Neural cell (in vitro differentiated cells): ENCODE measurements around the gene DCPS. TPM values are rescaled to one million over a fixed set of nuclear protein-coding genes. Genes with fewer than 3 reads are reported as not detected.

Experiments
- H2AFZ ChIP-seq: fragments of 200-600, 300-800 bp; sonication (generic), shearing (Covaris generic); 2 replicates; pipeline ENCODE4 v1.6.0; 2014; ENCODE audit warnings: low read depth, mild to moderate bottlenecking, antibody characterized with exemption, low read length, moderate library complexity
- H3F3A ChIP-seq: fragments of 200-600 bp; shearing (Covaris generic); 2 replicates; pipeline ENCODE4 v1.6.1; 2016; ENCODE audit warnings: mild to moderate bottlenecking, moderate library complexity, mixed read lengths, antibody characterized with exemption, low read length; ENCODE audit not compliant: insufficient read depth, poor library complexity, severe bottlenecking
- H3K27ac ChIP-seq: fragments of 200-600, 300-800 bp; sonication (generic), shearing (Covaris generic); 2 replicates; pipeline ENCODE4 v1.5.1; 2014; ENCODE audit warnings: mild to moderate bottlenecking, low read length, moderate library complexity
- H3K27me3 ChIP-seq: fragments of 300-800, 200-600 bp; sonication (generic), shearing (Covaris generic); 2 replicates; pipeline ENCODE4 v1.6.0; 2014; ENCODE audit warnings: mild to moderate bottlenecking, low read depth, low read length, moderate library complexity; ENCODE audit not compliant: insufficient read depth
- H3K36me3 ChIP-seq: fragments of 300-800, 200-600 bp; sonication (generic), shearing (Covaris generic); 2 replicates; pipeline ENCODE4 v1.5.1; 2014; ENCODE audit warnings: mild to moderate bottlenecking, antibody characterized with exemption, low read length, moderate library complexity; ENCODE audit not compliant: insufficient read depth
- H3K4me2 ChIP-seq: fragments of 300-800, 200-600 bp; sonication (generic), shearing (Covaris generic); 2 replicates; pipeline ENCODE4 v1.6.0; 2014; ENCODE audit warnings: mild to moderate bottlenecking, low read length
- H3K4me3 ChIP-seq: fragments of 300-800, 200-600 bp; sonication (generic), shearing (Covaris generic); 2 replicates; pipeline ENCODE4 v1.5.1; 2014; ENCODE audit warnings: mild to moderate bottlenecking, low read length, moderate library complexity
- H3K79me2 ChIP-seq: fragments of 200-600 bp; shearing (Covaris generic); replicated peaks from 2 replicates; pipeline ENCODE4 v1.6.0; 2014; ENCODE audit warnings: mild to moderate bottlenecking, low read length, moderate library complexity; ENCODE audit not compliant: insufficient read depth
- H3K9ac ChIP-seq: fragments of 300-800, 200-600 bp; sonication (generic), shearing (Covaris generic); 2 replicates; pipeline ENCODE4 v1.6.1; 2016; ENCODE audit warnings: mild to moderate bottlenecking, low read length, mixed read lengths
- H3K9me2 ChIP-seq: fragments of 200-600 bp; shearing (Covaris generic); 2 replicates; pipeline ENCODE4 v1.6.1; 2016; ENCODE audit warnings: mild to moderate bottlenecking, low read length, mixed read lengths; ENCODE audit not compliant: insufficient read depth
- H3K9me3 ChIP-seq: fragments of 200-600, 300-800 bp; sonication (generic), shearing (Covaris generic); 2 replicates; pipeline ENCODE4 v1.6.1; 2016; ENCODE audit warnings: mild to moderate bottlenecking, mixed run types, low read length, moderate library complexity, mixed read lengths
- H4K20me1 ChIP-seq: fragments of 200-600 bp; shearing (Covaris generic); 2 replicates; pipeline ENCODE4 v1.6.1; 2016; ENCODE audit warnings: mild to moderate bottlenecking, mixed run types; ENCODE audit not compliant: insufficient read depth
- EP300 ChIP-seq: fragments of 450-650 bp; conservative IDR thresholded peaks from 2 replicates; pipeline ENCODE4 v1.6.1; 2014; ENCODE audit warnings: antibody characterized with exemption, mild to moderate bottlenecking, moderate library complexity; ENCODE audit not compliant: poor library complexity, severe bottlenecking
- EZH2 ChIP-seq: fragments of 200-600, 300-800 bp; shearing (Covaris generic), sonication (generic); IDR thresholded peaks from 2 replicates; pipeline ENCODE4 v1.6.1; 2014; ENCODE audit warnings: antibody characterized with exemption, low read length, borderline replicate concordance, mild to moderate bottlenecking; ENCODE audit not compliant: insufficient read depth, poor library complexity, severe bottlenecking
- MXI1 ChIP-seq: fragments of 450-650 bp; conservative IDR thresholded peaks from 2 replicates; pipeline ENCODE4 v1.6.1; 2014; ENCODE audit warnings: antibody characterized with exemption, mild to moderate bottlenecking; ENCODE audit not compliant: poor library complexity, severe bottlenecking
- POLR2AphosphoS5 ChIP-seq: IDR thresholded peaks from 2 replicates; pipeline ENCODE4 v1.6.1; 2012
- RAD21 ChIP-seq: fragments of 450-650 bp; conservative IDR thresholded peaks from 2 replicates; pipeline ENCODE4 v1.6.1; 2014; ENCODE audit warnings: antibody characterized with exemption, mild to moderate bottlenecking, moderate library complexity
- REST ChIP-seq: IDR thresholded peaks from 2 replicates; pipeline ENCODE4 v1.6.1; 2012; ENCODE audit warnings: borderline replicate concordance
- SMC3 ChIP-seq: fragments of 450-650 bp; conservative IDR thresholded peaks from 2 replicates; pipeline ENCODE4 v1.6.1; 2014; ENCODE audit warnings: antibody characterized with exemption, mild to moderate bottlenecking, moderate library complexity; ENCODE audit not compliant: poor library complexity
- TAF1 ChIP-seq: IDR thresholded peaks from 2 replicates; pipeline ENCODE4 v1.6.1; 2012; ENCODE audit warnings: low read depth
- polyA plus RNA-seq: library from polyadenylated mRNA; depleted of rRNA; stranded (reverse); fragments of >200 nt; gene quantifications from 2 replicates; pipeline ENCODE4 v1.2.3, GENCODE V29; 2014
- TF ChIP-seq, protein P1 (sequence below): fragments of 450-650 bp; IDR thresholded peaks from 2 replicates; pipeline ENCODE4 v1.5.1; 2014; ENCODE audit warnings: antibody characterized with exemption, mild to moderate bottlenecking, moderate library complexity; ENCODE audit not compliant: poor library complexity, severe bottlenecking

Gene DCPS
- polyA plus RNA-seq, 1 donor from 2014 or later, result 6.4 TPM

GRCh38 chr11:126265811-126266210 lies 38.0 kb upstream of the DCPS start:
- Histone ChIP-seq H3K36me3 (peaks cover 4% of the 10 kb centered on the region), H3K27ac (no peak overlapping the region), H4K20me1 (no peaks in the 10 kb centered on the region), H3K9ac (no peak overlapping the region), H2AFZ (no peak overlapping the region), H3K27me3 (no peaks in the 10 kb centered on the region), H3K9me2 (no peaks in the 10 kb centered on the region), H3K4me2 (no peak overlapping the region), H3K9me3 (no peaks in the 10 kb centered on the region), H3F3A (no peaks in the 10 kb centered on the region), H3K79me2 (peaks cover 27% of the 10 kb centered on the region), H3K4me3 (no peak overlapping the region)
- TF ChIP-seq EZH2, result no peak
- TF ChIP-seq, protein P1, sequence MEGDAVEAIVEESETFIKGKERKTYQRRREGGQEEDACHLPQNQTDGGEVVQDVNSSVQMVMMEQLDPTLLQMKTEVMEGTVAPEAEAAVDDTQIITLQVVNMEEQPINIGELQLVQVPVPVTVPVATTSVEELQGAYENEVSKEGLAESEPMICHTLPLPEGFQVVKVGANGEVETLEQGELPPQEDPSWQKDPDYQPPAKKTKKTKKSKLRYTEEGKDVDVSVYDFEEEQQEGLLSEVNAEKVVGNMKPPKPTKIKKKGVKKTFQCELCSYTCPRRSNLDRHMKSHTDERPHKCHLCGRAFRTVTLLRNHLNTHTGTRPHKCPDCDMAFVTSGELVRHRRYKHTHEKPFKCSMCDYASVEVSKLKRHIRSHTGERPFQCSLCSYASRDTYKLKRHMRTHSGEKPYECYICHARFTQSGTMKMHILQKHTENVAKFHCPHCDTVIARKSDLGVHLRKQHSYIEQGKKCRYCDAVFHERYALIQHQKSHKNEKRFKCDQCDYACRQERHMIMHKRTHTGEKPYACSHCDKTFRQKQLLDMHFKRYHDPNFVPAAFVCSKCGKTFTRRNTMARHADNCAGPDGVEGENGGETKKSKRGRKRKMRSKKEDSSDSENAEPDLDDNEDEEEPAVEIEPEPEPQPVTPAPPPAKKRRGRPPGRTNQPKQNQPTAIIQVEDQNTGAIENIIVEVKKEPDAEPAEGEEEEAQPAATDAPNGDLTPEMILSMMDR, result no peak

- Histone ChIP-seq H3K9ac (peak overlapping the region; percentile 89), H4K20me1 (no peaks in the 10 kb centered on the region), H3K9me3 (no peaks in the 10 kb centered on the region), H3K79me2 (peaks cover 27% of the 10 kb centered on the region), H2AFZ (no peak overlapping the region), H3K27ac (no peak overlapping the region), H3K4me3 (peak overlapping the region; percentile 99), H3K27me3 (no peaks in the 10 kb centered on the region), H3F3A (no peaks in the 10 kb centered on the region), H3K4me2 (peak overlapping the region; percentile 71), H3K9me2 (no peaks in the 10 kb centered on the region), H3K36me3 (no peaks in the 10 kb centered on the region)
- TF ChIP-seq, protein P1, result no peak
- TF ChIP-seq EP300 (no peak), MXI1 (no peak), SMC3 (no peak), REST (no peak), EZH2 (no peak), TAF1 (no peak), POLR2AphosphoS5 (no peak), RAD21 (no peak)
Measured at GRCh38 chr11:126267650-126268049, 36.2 kb upstream of the DCPS start.
